Measurements from ENCODE around the gene ZNF273. TPM values are rescaled to one million over a fixed set of nuclear protein-coding genes. Genes with fewer than 3 reads are reported as not detected.
"Not testable (repeated sequence)": the region's sequence is repeated elsewhere in the genome, so short reads cannot be mapped to it uniquely, and the experiment has no call there.

The ZNF273 gene
- total and polyA plus RNA-seq, 4 donors = 3.0 to 15.7 (median 8.7) TPM

DNA sequence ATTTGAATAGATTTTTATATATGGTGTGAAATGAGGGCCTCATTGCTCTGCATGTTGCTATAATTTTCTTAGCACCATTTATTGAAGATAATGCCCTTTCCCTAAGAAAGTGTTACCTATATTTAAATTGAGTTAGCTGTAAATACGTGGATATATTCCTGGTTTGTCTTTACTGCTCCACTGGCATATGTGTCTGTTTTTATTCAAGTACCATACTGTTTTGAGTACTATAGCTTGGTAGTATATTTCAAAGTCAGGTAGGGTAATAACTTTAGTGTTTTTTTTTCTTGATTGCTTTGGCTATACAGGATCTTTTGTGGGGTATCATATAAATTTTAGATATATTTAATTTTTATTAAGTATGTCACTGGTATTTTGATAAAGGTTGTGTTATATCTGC is 31.4 kb downstream of the ZNF273 start:
- TF ChIP-seq, protein P1, sequence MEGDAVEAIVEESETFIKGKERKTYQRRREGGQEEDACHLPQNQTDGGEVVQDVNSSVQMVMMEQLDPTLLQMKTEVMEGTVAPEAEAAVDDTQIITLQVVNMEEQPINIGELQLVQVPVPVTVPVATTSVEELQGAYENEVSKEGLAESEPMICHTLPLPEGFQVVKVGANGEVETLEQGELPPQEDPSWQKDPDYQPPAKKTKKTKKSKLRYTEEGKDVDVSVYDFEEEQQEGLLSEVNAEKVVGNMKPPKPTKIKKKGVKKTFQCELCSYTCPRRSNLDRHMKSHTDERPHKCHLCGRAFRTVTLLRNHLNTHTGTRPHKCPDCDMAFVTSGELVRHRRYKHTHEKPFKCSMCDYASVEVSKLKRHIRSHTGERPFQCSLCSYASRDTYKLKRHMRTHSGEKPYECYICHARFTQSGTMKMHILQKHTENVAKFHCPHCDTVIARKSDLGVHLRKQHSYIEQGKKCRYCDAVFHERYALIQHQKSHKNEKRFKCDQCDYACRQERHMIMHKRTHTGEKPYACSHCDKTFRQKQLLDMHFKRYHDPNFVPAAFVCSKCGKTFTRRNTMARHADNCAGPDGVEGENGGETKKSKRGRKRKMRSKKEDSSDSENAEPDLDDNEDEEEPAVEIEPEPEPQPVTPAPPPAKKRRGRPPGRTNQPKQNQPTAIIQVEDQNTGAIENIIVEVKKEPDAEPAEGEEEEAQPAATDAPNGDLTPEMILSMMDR (IDR thresholded peaks at IDR 0.05; ENCODE audit: control extremely low read depth, extremely low read depth) = no peak
- no peak overlapping the region for H3K4me3 ChIP-seq
- no peaks in the 10 kb centered on the region for H3K36me3 ChIP-seq (ENCODE audit: control insufficient read depth in 4 of 4, insufficient read depth in 4 of 4, low read length in 4 of 4)
- H3K9ac ChIP-seq (ENCODE audit: insufficient read depth in 1 of 2, low read length in 2 of 2) = no peak overlapping the region
- no peaks in the 10 kb centered on the region for H3K27me3 ChIP-seq (ENCODE audit: control insufficient read depth in 3 of 3, insufficient read depth in 3 of 3, low read length in 2 of 3)
- no peaks in the 10 kb centered on the region for H3K9me3 ChIP-seq (ENCODE audit: control insufficient read depth in 4 of 4, insufficient read depth in 3 of 4, low read length in 3 of 4)
- ATAC-seq (ENCODE audit: insufficient read depth, low FRiP score) (no peak), DNase-seq (no peak)
- 85 to 93% methylated on average over 1 of the region's 1 CpG for WGBS, 2 donors
- H3K27ac ChIP-seq (ENCODE audit: low read depth in 1 of 2, low read length in 1 of 2) = no peak overlapping the region
- no peaks in the 10 kb centered on the region for H3K4me1 ChIP-seq (ENCODE audit: control insufficient read depth in 5 of 5, insufficient read depth in 5 of 5, low read length in 5 of 5)

DNA sequence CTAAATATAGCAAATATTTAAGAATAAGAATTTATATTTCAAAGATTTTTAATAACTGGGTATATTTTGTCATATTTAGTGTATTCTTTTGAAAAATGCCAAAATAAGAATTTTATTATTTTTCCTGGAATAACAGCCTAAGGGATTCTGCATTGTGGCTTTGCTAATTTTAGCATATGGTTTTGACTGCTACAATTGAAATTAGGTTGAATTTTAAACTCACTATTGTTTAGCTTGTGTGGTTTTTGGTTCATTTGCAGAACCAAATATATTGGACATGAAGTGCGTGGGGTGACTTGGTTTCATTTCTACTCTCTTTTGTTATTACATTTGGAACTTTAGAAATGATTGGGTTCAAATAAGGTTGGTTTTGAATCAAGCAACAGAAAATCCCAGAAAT is 35.5 kb downstream of the ZNF273 start:
- no peak overlapping the region for H3K27ac ChIP-seq (ENCODE audit: low read depth in 1 of 2, low read length in 1 of 2)
- H3K4me3 ChIP-seq = no peak overlapping the region
- H3K27me3 ChIP-seq (ENCODE audit: control insufficient read depth in 3 of 3, insufficient read depth in 3 of 3, low read length in 2 of 3) = no peaks in the 10 kb centered on the region
- H3K9ac ChIP-seq (ENCODE audit: insufficient read depth in 1 of 2, low read length in 2 of 2) = no peak overlapping the region
- TF ChIP-seq, protein P1 (IDR thresholded peaks at IDR 0.05; ENCODE audit: control extremely low read depth, extremely low read depth) = no peak
- H3K36me3 ChIP-seq (ENCODE audit: control insufficient read depth in 4 of 4, insufficient read depth in 4 of 4, low read length in 4 of 4) = no peaks in the 10 kb centered on the region
- H3K4me1 ChIP-seq (ENCODE audit: control insufficient read depth in 5 of 5, insufficient read depth in 5 of 5, low read length in 5 of 5) = no peaks in the 10 kb centered on the region
- 98 to 100% methylated on average over 1 of the region's 1 CpG for WGBS, 2 donors
- DNase-seq (no peak), ATAC-seq (ENCODE audit: insufficient read depth, low FRiP score) (no peak)
- peaks cover 0 to 2% (median 0%) of the 10 kb centered on the region in 4 donors for H3K9me3 ChIP-seq (ENCODE audit: control insufficient read depth in 4 of 4, insufficient read depth in 3 of 4, low read length in 3 of 4)

DNA sequence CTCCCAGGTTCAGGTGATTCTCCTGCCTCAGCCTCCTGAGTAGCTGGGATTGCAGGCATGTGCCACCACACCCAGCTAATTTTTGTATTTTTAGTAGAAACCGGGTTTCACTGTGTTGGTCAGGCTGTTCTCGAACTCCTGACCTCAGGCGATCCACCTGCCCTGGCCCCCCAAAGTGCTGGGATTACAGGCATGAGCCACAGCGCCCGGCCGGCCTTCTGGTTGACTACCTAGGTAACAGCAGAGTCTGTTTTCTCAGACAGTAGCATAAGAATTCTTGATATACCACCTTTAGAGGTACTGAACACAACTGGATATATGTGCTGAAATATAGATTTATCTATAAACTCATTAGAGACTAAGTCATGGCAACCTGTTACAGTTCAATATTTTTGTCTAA is 36.9 kb downstream of the ZNF273 start:
- 95 to 96% methylated on average over 6 of the region's 6 CpGs for WGBS, 2 donors

DNA sequence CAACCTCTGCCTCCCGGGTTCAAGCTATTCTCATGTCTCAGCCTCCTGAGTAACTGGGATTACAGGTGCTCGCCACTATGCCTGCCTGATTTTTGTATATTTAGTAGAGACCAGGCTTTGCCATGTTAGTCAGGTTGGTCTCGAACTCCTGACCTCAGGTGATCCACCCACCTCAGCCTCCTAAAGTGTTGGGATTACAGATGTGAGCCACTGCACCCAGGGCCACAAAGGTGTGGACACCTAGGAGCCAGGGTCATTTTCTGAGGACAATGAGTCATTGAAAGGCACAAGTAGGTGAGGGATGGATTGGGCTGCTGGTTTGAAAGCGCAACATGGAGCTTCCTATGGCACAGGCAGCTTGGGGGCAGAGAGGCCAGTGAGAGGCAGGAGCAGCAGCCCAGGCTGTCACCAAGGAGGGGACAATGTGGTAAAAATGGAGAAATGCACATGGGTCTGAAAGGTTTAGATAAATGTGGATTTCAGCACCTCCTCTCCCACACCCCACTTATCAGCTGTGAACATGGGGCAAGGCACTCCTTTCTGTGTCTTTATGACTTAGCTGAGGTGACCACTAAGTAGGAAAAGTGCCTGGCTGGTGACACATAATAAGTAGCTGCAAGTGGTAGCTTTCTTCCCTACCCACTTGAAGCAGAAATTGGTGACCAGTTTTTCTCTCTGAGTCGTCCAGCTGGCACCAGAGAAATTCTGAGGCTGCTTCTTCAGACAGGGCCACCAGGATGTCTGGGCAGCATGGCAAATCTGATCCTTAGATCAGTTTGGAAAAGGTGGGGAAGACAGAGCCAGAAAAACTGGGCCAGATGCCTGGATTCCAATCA is 41.8 kb downstream of the ZNF273 start:
- H3K27ac ChIP-seq (ENCODE audit: low read depth in 1 of 2, low read length in 1 of 2); DNase-seq; H3K36me3 ChIP-seq (ENCODE audit: control insufficient read depth in 4 of 4, insufficient read depth in 4 of 4, low read length in 4 of 4); H3K9me3 ChIP-seq (ENCODE audit: control insufficient read depth in 4 of 4, insufficient read depth in 3 of 4, low read length in 3 of 4); H3K4me3 ChIP-seq; ATAC-seq (ENCODE audit: insufficient read depth, low FRiP score); H3K9ac ChIP-seq (ENCODE audit: insufficient read depth in 1 of 2, low read length in 2 of 2); H3K4me1 ChIP-seq (ENCODE audit: control insufficient read depth in 5 of 5, insufficient read depth in 5 of 5, low read length in 5 of 5): not testable (repeated sequence)
- 81 to 82% methylated on average over 5 of the region's 5 CpGs for WGBS, 2 donors
- peaks cover 0 to 15% (median 7%) of the 10 kb centered on the region in 3 donors for H3K27me3 ChIP-seq (ENCODE audit: control insufficient read depth in 3 of 3, insufficient read depth in 3 of 3, low read length in 2 of 3)

More for the DNA sequence above, 36.9 kb downstream of the ZNF273 start:
- H3K9ac ChIP-seq (ENCODE audit: insufficient read depth in 1 of 2, low read length in 2 of 2); DNase-seq; ATAC-seq (ENCODE audit: insufficient read depth, low FRiP score); H3K27ac ChIP-seq (ENCODE audit: low read depth in 1 of 2, low read length in 1 of 2); H3K36me3 ChIP-seq (ENCODE audit: control insufficient read depth in 4 of 4, insufficient read depth in 4 of 4, low read length in 4 of 4); H3K4me1 ChIP-seq (ENCODE audit: control insufficient read depth in 5 of 5, insufficient read depth in 5 of 5, low read length in 5 of 5); H3K4me3 ChIP-seq; H3K27me3 ChIP-seq (ENCODE audit: control insufficient read depth in 3 of 3, insufficient read depth in 3 of 3, low read length in 2 of 3); H3K9me3 ChIP-seq (ENCODE audit: control insufficient read depth in 4 of 4, insufficient read depth in 3 of 4, low read length in 3 of 4): not testable (repeated sequence)
